ENCODE data around the gene CTNNA3.

CTNNA3 gene

GRCh38 chr10:67678335-67678974 is 17.5 kb downstream of the CTNNA3 start:
- no peak overlapping the region for H3K4me3 ChIP-seq (ENCODE audit: low read depth, low read length)
- TF ChIP-seq CTCF (IDR thresholded peaks at IDR 0.05; ENCODE audit: low read depth, low read length), result no peak
- in situ Hi-C loops (cut with HindIII; ENCODE audit: low sequenced_read_pairs), result no loop called here
- DNase-seq (ENCODE audit: low read depth, low spot score), result no peak

GRCh38 chr10:67676208-67676825 is 19.7 kb downstream of the CTNNA3 start:
- in situ Hi-C loops (cut with HindIII; ENCODE audit: low sequenced_read_pairs), result no loop called here
- no peak for DNase-seq (ENCODE audit: low read depth, low spot score)
- TF ChIP-seq CTCF (IDR thresholded peaks at IDR 0.05; ENCODE audit: low read depth, low read length), result no peak
- no peak overlapping the region for H3K4me3 ChIP-seq (ENCODE audit: low read depth, low read length)

- no peak for TF ChIP-seq CTCF (IDR thresholded peaks at IDR 0.05; ENCODE audit: low read depth, low read length)
- in situ Hi-C loops (cut with HindIII; ENCODE audit: low sequenced_read_pairs), result no loop called here
- peak; percentile 10 for DNase-seq (ENCODE audit: low read depth, low spot score)
- no peak overlapping the region for H3K4me3 ChIP-seq (ENCODE audit: low read depth, low read length)
These were observed 25.6 kb downstream of the CTNNA3 start for GRCh38 chr10:67670401-67670800.

- no peak overlapping the region for H3K4me3 ChIP-seq (ENCODE audit: low read depth, low read length)
- in situ Hi-C loops (cut with HindIII; ENCODE audit: low sequenced_read_pairs), result no loop called here
- TF ChIP-seq CTCF (IDR thresholded peaks at IDR 0.05; ENCODE audit: low read depth, low read length), result no peak
- DNase-seq (ENCODE audit: low read depth, low spot score), result peak; percentile 6
These were observed 26.0 kb downstream of the CTNNA3 start for GRCh38 chr10:67669978-67670377.

GRCh38 chr10:67668448-67668847 is 27.5 kb downstream of the CTNNA3 start:
- no peak for DNase-seq (ENCODE audit: low read depth, low spot score)
- in situ Hi-C loops (cut with HindIII; ENCODE audit: low sequenced_read_pairs), result no loop called here
- H3K4me3 ChIP-seq (ENCODE audit: low read depth, low read length), result no peak overlapping the region
- no peak for TF ChIP-seq CTCF (IDR thresholded peaks at IDR 0.05; ENCODE audit: low read depth, low read length)

- no peak for TF ChIP-seq CTCF (IDR thresholded peaks at IDR 0.05; ENCODE audit: low read depth, low read length)
- H3K4me3 ChIP-seq (ENCODE audit: low read depth, low read length), result no peak overlapping the region
- DNase-seq (ENCODE audit: low read depth, low spot score), result no peak
- in situ Hi-C loops (cut with HindIII; ENCODE audit: low sequenced_read_pairs), result no loop called here
These were observed 29.0 kb downstream of the CTNNA3 start for GRCh38 chr10:67667035-67667425.
